NCI-H2227 treated with DMSO at 0.1 percent for 48 hours (cell line): Measurements from ENCODE around the gene ERICH6B.
"Not testable (repeated sequence)": the region's sequence is repeated elsewhere in the genome, so short reads cannot be mapped to it uniquely, and the experiment has no call there.

Experiments
- DNase-seq: peaks from one replicate; lab custom pipeline; 2025; lab: John Stamatoyannopoulos, UW

The ERICH6B gene

GRCh38 chr13:45615501-45616101, at the start of gene ERICH6B:
Gene ERICH6B (minus strand): TSS chr13:45615739. CDS start chr13:45597005, 18,734 bp downstream.
- DNase-seq: peak; percentile 68

- not testable (repeated sequence) for DNase-seq
Observed at GRCh38 chr13:45662903-45663302, 47.4 kb upstream of the ERICH6B start.

GRCh38 chr13:45662162-45662561, 46.6 kb upstream of the ERICH6B start:
- peak; percentile 88 for DNase-seq

- DNase-seq: not testable (repeated sequence)
Observed at GRCh38 chr13:45660458-45660857, 44.9 kb upstream of the ERICH6B start.

- no peak for DNase-seq
Observed at GRCh38 chr13:45659536-45659935, 44.0 kb upstream of the ERICH6B start.

GRCh38 chr13:45658586-45659235, 43.2 kb upstream of the ERICH6B start:
- no peak for DNase-seq

GRCh38 chr13:45654633-45655349, 39.3 kb upstream of the ERICH6B start:
- DNase-seq: no peak

- not testable (repeated sequence) for DNase-seq
Observed at GRCh38 chr13:45645263-45645662, 29.7 kb upstream of the ERICH6B start.

- not testable (repeated sequence) for DNase-seq
Observed at GRCh38 chr13:45642159-45642558, 26.6 kb upstream of the ERICH6B start.

- not testable (repeated sequence) for DNase-seq
Observed at GRCh38 chr13:45635291-45635690, 19.8 kb upstream of the ERICH6B start.

- DNase-seq: no peak
Observed at GRCh38 chr13:45630791-45631190, 15.3 kb upstream of the ERICH6B start.

- no peak for DNase-seq
Observed at GRCh38 chr13:45629940-45630339, 14.4 kb upstream of the ERICH6B start.

GRCh38 chr13:45628094-45628493, 12.6 kb upstream of the ERICH6B start:
- no peak for DNase-seq

GRCh38 chr13:45627656-45628055, 12.1 kb upstream of the ERICH6B start:
- DNase-seq: no peak

GRCh38 chr13:45626731-45627374, 11.3 kb upstream of the ERICH6B start:
- DNase-seq: no peak

GRCh38 chr13:45623516-45624090, 8.1 kb upstream of the ERICH6B start:
- no peak for DNase-seq

- no peak for DNase-seq
Observed at GRCh38 chr13:45621950-45622349, 6.4 kb upstream of the ERICH6B start.

GRCh38 chr13:45607931-45608330, 7.6 kb downstream of the ERICH6B start:
- no peak for DNase-seq

- DNase-seq: no peak
Observed at GRCh38 chr13:45604892-45605291, 10.6 kb downstream of the ERICH6B start.

- no peak for DNase-seq
Observed at GRCh38 chr13:45603338-45603737, 12.2 kb downstream of the ERICH6B start.

- DNase-seq: no peak
Observed at GRCh38 chr13:45602183-45603170, 13.1 kb downstream of the ERICH6B start.
